Stimulated activated naive CD4-positive, alpha-beta T cell treated with Interleukin-2 at 50 U/mL for 16 hours (primary cell): Measurements from ENCODE around the gene HOXA5.

Experiments used
- DNase-seq: peaks from one replicate; lab custom pipeline; 2025; lab: John Stamatoyannopoulos, UW

The HOXA5 gene

DNA sequence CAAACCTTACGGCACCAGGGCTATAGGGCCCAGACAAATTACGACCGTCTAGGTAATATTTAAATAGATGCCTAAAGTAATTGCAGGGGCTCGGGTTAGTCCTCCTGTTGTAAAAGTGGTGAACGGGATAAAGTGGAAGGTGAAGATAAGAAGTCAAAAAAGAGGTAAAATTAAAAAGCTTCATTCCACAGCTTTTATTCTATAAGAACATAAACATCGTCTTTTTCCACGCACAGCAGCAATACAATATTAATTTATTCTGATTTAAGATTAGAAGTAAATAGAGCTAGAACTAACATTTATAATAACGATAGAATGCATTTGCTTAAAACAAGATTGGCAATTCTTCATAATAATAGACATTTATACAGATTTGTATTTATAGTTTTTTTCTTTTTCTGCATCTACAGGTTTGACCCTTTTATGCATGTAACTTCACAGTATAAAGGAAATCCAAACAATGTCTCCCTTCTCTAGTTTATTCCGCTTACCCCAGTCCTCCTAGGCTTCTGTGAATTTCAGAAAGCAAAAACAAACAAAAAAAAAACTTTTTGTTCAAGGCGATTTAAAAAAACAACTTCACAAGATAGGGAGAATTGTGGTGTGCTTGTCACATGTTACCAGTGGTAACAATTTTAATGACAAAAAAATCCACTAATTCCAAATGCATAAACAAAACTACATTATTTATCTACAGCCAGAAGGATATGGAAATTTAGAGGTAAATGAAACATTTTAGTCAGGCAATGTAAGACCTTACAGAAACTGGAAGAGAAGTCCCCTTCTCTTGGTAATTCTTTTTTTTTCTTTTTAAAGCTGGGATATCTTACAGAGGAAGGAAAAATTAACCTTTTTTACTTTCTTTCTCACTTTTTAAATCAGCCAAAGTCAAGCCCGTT lies 27.2 kb upstream of the HOXA5 start:
- no peak for DNase-seq

DNA sequence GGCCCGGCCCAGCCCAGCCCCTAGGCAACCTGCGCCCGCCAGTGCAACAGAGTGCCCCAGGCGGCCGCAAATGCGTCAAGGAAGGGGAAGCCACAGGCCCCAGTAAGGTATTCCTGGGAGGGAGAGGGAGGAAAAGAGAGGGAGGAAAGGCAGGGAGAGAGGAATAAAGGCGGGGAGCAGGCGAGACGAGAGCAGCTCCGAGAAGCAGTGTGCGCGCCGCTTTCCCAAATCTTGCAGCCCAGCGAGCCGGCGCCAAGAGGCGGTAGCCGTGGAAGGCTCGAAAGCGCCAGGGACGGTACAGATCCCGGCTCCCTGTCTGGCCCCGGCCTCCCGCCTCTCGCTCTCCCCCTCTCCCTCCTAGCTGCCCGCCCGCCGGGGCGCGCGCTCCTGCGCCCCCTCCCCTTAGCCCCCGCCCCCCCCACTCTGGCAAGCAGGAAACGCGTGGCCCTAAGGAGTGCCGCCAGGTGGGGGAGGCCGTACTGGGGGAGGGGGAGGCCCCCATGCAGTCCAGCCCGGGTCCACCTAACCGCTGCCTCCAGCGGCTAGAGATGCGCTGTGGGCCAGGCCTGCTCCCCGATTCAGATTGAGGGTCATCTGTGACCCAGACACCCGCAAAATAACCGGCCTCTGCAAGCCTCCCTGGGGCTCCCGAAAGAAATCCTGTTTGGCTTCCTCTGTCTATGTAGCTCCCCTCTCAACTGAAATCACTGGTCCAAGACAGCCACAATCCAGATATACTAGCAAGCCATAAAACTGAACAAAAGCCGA lies 26.4 kb upstream of the HOXA5 start:
- no peak for DNase-seq

DNA sequence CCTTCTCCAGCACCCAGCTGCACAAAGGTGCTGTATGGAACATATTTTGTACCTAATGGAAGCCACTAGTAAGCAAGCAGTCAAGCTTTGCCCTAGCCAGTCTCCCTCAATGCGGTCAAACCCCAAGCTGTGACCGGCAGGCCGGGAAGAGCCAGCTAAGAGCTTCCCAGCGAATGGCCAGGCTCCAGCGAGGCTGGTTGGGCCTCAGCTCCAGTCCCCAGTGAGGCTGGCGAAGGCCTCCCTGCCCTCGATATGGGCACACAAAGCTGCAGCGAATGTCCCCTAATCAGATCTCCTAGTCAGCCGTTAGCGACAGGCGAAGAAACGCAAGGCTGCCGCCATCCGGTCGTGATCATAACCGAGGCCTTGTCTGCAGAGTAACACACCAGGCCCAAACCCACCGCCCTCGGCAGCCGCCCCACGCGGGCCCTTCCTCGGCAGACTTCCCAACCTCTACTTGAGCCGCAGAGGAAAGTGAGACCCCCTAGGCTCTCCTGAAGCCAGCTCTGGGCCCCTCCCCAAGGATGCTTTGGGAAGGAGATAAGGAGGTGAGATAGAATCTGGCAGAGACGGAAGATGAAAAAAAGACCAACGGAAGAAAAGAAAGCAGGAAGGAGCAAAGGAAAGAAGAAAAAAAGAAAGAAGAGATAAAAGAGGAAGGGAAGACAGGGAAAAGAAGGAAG lies 24.9 kb upstream of the HOXA5 start:
- no peak for DNase-seq

DNA sequence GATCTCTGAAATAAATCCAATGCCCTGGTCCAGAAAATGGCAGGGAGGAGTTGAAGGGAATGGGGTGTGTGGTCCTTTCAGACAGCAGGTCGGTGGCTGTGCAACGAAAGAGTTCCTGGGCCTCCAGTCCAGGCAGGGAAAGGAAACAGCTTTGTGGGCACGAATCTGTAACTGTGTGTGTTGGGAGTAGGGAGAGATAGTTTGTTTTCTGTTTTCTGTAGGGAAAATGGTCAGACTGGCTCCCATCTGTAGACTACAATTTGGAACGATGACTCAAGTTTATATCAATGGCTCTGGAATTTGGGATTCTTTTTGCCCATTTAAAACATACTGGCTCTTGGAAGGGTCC lies 24.4 kb upstream of the HOXA5 start:
- DNase-seq = no peak

DNA sequence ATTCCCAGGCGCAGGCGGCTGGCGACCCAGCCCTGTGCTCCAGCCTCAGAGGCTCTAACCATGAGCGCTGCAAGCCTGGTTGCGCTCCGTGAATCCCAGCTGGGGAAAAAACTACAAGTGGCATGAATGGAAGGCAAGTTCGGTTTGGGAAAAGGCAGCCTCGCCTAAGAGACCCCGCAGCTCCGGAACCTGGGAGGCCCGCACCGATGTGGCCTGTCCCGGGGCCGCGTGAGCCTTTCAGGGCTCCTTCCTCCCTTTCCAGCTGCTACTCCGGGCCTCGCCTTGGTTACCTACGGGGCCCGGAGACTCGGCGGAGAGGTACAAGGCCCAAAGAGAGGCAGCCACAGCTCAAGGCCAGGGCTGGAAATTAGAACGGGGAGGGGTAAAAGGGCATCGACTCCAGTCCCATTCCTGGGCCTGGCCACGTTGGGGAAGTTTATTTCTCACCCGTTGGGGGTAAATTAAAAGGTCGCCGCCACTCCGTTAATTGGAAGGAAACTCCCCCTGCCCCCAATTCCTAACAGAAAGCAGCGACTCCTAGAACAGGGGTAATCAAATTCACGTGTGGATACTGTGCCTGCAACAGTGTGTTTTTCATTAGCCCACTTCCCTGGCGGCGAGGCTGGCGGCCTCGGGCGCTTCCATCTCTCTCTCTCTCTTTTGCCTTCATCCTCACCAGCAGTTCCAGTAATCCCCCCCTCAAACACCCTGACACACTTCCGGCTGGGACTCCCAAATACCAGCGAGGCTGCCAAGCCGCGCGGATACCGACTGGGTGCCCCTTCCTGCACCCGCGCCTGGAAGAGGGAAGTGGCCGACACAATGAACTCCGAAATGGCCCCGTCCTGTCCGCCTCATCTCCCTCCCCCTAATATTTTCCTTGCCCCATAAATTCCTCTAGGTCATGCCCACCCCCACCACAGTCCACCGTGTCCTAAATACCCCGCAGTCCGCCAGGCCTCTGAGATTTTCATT lies 23.3 kb upstream of the HOXA5 start:
- no peak for DNase-seq

DNA sequence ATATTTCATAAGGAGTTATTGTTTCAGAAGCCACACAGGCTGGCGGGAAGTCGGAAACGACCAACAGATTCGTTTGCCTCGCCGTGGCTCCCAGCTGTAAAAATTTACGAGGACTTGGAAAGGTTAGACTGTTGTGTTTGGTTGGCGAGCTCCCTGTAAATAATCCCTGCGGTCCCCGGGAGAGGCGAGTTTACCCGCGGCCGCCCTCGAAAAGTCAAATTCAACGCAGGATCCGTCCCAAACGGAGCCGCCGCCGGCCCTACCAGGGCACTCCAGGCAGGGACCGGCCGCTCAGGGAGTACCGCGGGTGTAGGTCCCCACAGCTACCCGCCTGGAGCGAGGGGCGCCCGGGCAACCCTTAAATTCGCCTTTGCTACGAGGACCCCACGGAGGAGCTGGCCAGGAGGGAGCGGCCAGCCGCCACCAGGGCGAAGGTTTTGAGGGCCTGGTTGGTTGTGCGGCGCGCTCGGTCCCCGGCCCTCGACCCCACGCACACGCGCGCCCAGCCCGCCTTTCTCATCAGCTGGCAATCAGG lies 22.6 kb upstream of the HOXA5 start:
- no peak for DNase-seq

DNA sequence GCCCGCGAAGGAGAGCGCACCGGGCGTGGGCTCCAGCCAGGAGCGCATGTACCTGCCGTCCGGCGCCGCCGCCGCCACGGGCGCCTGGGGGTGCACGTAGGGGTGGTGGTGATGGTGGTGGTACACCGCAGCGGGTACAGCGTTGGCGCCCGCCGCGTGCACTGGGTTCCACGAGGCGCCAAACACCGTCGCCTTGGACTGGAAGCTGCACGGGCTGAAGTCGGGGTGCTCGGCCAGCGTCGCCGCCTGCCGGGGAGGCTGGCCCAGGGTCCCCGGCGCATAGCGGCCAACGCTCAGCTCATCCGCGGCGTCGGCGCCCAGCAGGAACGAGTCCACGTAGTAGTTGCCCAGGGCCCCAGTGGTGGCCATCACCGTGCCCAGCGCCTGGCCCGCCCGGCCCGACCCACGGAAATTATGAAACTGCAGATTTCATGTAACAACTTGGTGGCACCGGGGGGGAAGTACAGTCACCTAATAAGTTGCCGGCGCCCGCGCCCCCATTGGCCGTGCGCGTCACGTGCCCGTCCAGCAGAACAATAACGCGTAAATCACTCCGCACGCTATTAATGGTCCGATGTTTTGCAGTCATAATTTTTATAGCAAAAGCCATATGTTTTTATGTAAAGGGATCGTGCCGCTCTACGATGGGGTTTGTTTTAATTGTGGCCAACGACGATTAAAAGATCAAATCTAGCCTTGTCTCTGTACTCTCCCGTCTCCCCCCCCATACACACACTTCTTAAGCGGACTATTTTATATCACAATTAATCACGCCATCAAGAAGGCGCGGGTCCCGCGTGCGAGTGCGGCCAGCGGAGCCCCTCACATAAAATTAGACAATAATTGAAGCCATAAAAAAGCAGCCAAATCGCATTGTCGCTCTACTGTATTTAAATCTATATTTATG lies 21.9 kb upstream of the HOXA5 start, which contains the start of gene HOXA9:
Gene HOXA9, minus strand, starts transcription at position 449 of the 907 bp plus-strand sequence. Its CDS starts 80 bp downstream, at position 369.
- no peak for DNase-seq

DNA sequence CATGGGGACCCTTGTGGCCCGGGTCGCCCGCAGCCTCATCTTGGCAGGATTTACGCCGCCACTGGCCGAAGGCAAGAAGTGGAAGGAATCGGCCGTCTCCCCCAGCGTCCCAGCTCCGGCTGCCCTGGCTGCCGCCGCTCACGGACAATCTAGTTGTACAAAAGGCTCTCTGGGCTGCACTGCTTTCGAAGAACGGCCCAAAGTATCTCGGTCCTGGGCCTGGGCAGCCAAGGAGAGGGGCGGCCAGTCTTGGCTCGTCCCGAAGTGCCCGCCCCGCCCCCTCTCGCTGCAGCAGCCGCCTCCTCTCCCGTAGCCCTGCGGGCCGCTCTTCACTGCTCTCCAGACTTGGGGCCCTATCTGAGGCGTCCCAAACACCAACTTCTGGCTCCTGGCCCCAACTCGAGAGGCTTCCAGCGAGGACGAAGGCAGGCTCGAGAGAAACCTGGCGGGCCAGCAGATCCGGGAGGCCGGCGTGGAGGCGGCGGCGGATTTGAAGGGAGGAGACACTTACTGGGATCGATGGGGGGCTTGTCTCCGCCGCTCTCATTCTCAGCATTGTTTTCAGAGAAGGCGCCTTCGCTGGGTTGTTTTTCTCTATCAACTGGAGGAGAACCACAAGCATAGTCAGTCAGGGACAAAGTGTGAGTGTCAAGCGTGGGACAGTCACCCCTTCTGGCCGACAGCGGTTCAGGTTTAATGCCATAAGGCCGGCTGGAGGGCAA lies 21.0 kb upstream of the HOXA5 start:
- DNase-seq = no peak

DNA sequence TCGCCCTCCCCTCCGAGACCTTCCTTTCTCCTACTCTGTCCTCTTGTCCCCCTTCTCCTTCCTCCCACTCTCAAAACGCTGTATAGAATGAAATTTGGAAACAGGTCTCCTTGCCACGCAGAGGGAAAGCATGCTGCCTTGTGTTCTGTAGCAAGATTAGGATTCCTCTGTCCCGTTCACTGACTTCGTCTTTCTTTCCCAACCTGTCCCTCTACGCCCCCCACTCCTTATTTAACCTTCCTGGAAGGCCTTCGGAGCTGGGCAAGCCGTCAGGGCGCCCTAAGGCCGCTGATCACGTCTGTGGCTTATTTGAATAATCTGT lies 20.5 kb upstream of the HOXA5 start:
- no peak for DNase-seq

DNA sequence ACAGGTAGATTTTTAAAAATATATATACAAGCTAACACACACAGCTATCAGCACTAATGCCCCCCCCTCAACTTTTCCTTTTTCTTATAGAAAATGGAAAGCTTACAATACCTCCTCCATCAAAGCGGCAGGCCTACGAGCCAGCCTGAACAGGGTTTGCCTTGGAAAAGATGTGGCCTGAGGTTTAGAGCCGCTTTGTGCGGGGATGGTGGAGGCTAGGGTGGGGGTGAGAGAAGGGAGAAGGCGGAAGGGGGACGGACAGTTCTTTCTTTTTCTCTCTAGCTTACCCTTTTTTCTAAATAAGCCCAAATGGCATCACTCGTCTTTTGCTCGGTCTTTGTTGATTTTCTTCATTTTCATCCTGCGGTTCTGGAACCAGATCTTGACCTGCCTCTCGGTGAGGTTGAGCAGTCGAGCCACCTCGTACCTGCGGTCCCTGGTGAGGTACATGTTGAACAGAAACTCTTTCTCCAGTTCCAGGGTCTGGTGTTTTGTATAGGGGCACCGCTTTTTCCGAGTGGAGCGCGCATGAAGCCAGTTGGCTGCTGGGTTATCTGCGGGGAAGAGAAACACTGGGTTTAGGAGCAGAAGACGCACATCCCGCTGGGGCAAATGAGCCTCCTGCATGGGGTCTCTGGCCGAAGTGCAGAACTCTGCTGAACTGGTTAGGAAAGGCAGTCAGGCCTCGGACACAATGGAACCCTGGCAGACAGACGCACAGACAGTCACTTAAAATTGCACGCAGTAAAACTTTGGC lies 20.0 kb upstream of the HOXA5 start:
- DNase-seq = no peak

DNA sequence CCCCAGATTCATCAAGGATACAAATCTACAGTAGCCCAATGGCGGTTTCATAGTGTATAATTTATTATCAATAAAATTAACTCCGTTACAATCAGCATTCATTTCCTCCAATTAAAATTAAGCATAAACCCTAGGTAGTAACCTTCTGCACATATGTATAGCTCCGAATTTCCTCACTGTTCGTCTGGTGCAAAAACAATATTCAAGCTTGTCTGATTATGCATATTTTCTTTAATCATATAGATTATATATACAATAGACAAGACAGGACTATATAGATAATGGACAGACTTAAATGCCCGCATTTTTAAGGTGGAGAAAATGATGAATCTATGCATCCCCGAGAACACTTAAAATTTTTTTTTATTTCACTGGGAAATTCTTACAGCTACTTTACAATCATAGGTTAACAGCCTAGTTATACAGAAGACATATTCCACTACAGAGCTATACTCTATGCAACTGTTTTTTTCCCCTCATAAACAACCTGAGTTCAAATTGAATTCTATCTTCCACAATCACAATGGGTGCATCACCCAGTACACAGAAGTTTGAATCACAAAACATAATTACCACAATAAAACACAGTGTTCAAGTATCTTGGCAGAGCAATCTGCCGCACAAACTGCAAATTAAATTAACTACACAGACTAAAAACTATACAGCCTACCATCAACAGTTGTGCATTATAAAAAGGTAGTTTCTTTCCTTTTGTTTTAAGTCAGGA lies 19.2 kb upstream of the HOXA5 start:
- no peak for DNase-seq

DNA sequence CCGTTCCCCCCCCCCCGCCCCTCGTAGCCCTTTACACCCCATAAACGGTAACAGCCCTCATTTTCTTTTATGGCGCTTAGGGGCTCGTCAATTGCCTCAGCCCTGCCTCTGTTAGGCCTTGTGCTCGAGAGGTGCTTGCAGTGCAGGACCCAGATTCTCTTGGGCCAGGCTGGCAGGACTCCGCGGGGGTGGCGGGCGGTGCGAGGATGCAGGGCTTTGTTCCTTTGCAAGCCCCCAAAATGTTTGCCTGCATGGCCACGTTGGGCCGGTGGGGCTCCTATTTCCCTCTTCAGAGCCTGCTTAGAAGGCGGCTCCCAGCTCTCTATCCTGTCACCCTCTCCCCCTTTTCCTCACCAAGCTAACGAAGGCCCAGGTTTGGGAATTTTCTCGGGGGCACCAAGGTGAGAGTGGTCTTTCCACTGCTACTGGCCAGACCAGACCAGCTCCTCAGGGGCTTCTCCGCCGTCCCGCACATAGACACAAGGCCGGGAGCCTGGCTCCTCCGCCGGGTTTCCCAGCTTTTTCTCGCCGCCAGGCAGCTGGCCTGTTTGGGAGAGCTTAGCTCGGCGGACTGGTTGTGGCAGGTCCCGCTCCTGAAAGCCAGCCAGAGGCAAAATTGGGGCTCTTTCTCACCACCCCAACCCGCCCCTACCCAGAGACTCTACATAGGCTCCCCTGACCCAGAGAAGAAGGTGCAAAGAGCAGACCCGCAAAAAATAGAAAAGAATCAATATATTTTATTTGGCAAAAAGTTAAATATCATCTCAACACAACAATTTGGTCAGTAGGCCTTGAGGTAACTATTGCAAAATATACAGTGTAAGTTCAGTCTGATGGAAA lies 18.5 kb upstream of the HOXA5 start:
- no peak for DNase-seq

DNA sequence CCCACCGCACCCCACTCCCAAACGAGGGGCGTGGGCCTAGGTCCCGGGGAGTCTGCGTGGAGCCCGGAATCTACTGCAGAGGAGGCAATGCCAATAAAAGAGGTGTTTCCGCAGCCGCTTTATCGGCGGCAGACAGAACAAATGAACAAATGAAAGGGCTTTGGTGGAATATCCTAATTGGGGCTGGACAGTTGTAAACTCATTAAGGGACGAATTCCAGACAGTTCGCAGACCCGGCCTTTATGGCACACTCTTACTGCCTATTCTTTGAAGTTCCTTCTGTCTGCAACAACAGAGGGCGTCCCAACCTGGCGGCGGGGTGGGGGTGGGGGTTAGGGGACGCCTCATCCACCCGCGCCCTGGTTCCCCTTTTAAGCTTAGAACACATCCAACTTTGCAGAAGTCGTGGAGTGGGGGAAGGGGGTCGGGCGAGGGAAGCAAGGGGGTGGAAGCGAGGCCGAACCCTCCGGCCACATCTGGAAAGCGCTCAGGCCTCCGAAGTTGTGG lies 17.8 kb upstream of the HOXA5 start:
- no peak for DNase-seq

DNA sequence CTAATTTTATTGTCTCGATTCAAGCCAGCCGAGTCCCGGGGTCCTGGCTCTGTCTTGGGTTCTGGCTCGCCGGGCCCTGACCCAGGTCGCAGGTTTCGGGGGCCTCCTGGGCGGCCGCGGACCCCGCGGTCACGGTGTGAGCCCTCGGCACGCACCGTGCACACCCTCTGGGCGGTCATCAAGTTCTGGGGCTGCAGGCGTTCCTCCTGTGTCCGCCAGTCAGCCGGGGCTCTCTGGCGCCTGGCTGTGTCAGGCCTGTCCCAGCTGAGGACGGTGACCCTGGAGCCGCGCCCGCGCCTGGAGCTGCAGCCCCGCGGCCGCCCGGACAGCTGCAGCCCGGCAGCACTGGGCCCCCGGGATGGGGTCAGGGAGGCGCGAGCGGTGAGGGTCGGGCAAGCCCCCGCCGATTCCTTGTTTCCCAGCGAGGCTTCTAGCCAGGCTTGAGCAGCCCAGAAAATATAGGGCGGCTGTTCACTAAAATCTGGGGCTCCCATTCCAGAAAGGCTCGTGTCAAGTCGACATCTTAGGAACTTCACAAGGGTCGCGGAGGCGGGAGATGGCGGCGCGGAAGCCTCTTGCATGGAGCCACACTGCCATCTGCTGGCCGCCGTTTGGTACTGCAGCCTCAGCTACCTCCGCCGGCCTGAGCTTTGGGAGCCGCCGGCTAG lies 17.2 kb upstream of the HOXA5 start:
- DNase-seq = peak; percentile 81

DNA sequence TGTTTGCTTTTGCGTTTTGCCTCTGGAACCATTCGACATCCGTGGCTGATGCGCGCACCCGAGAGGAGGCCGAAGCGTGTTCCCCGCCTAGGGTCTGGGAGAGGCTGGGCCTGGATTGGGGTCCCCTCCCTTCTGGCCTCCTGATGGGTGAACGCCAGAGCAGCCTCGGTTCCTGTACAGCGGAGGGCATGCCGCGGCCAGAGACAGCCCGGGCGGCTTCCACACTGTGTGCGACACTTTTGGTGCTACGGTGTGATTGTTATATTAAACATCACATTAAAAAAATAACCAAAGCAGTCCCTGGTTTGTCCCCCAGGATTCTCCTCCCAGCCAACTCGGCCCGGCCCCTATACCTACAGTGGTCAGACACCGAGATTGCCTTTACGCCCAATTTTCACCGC lies 16.7 kb upstream of the HOXA5 start:
- DNase-seq = no peak
